Measurements from ENCODE around the gene UPF2.

GRCh38 chr10:11908991-11909390 lies 133.6 kb downstream of the UPF2 start:
- no peak for TF ChIP-seq CTCF (IDR thresholded peaks at IDR 0.05)
- no peak for TF ChIP-seq EZH2 (IDR thresholded peaks at IDR 0.05; ENCODE audit: borderline replicate concordance, insufficient read depth, low read depth, low read length, poor library complexity, severe bottlenecking)

All from B cell (primary cell).